H9 (cell line): ENCODE data around the gene FSTL4. TPM values are rescaled to one million over a fixed set of nuclear protein-coding genes. Genes with fewer than 3 reads are reported as not detected.

Experiments used
- DNase-seq: peaks from one replicate; pipeline ENCODE4 v3.0.0-alpha.2; 2017
- H2AFZ ChIP-seq: one replicate; pipeline ENCODE4 v1.6.1; 2013; ENCODE audit warnings: mild to moderate bottlenecking, low read length, control low read depth, moderate library complexity
- H2AK5ac ChIP-seq: 2 replicates; pipeline ENCODE4 v1.6.1; 2013; ENCODE audit warnings: low read length, control low read depth, mixed read lengths; ENCODE audit not compliant: insufficient read length
- H2BK120ac ChIP-seq: one replicate; pipeline ENCODE4 v1.6.1; 2013; ENCODE audit warnings: low read depth, mild to moderate bottlenecking, low read length, control low read depth, inconsistent platforms; ENCODE audit not compliant: poor library complexity, severe bottlenecking
- H2BK12ac ChIP-seq: 2 replicates; pipeline ENCODE4 v1.6.1; 2013; ENCODE audit warnings: low read length, control low read depth, mixed read lengths, low read depth; ENCODE audit not compliant: insufficient read length
- H2BK15ac ChIP-seq: 2 replicates; pipeline ENCODE4 v1.6.1; 2013; ENCODE audit warnings: low read depth, low read length, control low read depth
- H2BK20ac ChIP-seq: one replicate; pipeline ENCODE4 v1.6.1; 2013; ENCODE audit warnings: low read depth, mild to moderate bottlenecking, low read length, control low read depth, inconsistent platforms; ENCODE audit not compliant: poor library complexity, severe bottlenecking
- H2BK5ac ChIP-seq: 2 replicates; pipeline ENCODE4 v1.6.1; 2013; ENCODE audit warnings: low read length, control low read depth, mixed read lengths; ENCODE audit not compliant: insufficient read length
- H3K14ac ChIP-seq: 2 replicates; pipeline ENCODE4 v1.6.1; 2013; ENCODE audit warnings: low read length, control low read depth; ENCODE audit not compliant: insufficient read depth
- H3K18ac ChIP-seq: 2 replicates; pipeline ENCODE4 v1.6.1; 2013; ENCODE audit warnings: low read depth, mild to moderate bottlenecking, mixed read lengths, low read length, control low read depth; ENCODE audit not compliant: insufficient read length
- H3K23ac ChIP-seq: 2 replicates; pipeline ENCODE4 v1.6.1; 2013; ENCODE audit warnings: low read length, control low read depth, mixed read lengths, low read depth; ENCODE audit not compliant: insufficient read length
- H3K23me2 ChIP-seq: 2 replicates; pipeline ENCODE4 v1.6.1; 2013; ENCODE audit warnings: low read depth, mild to moderate bottlenecking, mixed read lengths, low read length, control low read depth; ENCODE audit not compliant: insufficient read length, poor library complexity, severe bottlenecking
- H3K27ac ChIP-seq: 2 replicates; pipeline ENCODE4 v1.5.1; 2013; ENCODE audit warnings: low read length, control low read depth, mixed read lengths, low read depth; ENCODE audit not compliant: insufficient read length
- H3K27me3 ChIP-seq: 2 replicates; pipeline ENCODE4 v1.6.1; 2013; ENCODE audit warnings: low read length, control low read depth, inconsistent platforms; ENCODE audit not compliant: insufficient read depth
- H3K4ac ChIP-seq: 2 replicates; pipeline ENCODE4 v1.6.1; 2013; ENCODE audit warnings: low read depth, mild to moderate bottlenecking, control low read depth, inconsistent platforms, low read length, moderate library complexity
- H3K4me1 ChIP-seq: 2 replicates; pipeline ENCODE4 v1.6.1; 2013; ENCODE audit warnings: low read length, control low read depth, inconsistent platforms; ENCODE audit not compliant: insufficient read depth
- H3K4me2 ChIP-seq: 2 replicates; pipeline ENCODE4 v1.6.1; 2013; ENCODE audit warnings: low read length, control low read depth, mixed read lengths; ENCODE audit not compliant: insufficient read length, insufficient read depth
- H3K56ac ChIP-seq: 2 replicates; pipeline ENCODE4 v1.6.1; 2013; ENCODE audit warnings: low read depth, mild to moderate bottlenecking, mixed read lengths, low read length, control low read depth; ENCODE audit not compliant: insufficient read length
- H3K79me1 ChIP-seq: 2 replicates; pipeline ENCODE4 v1.6.1; 2013; ENCODE audit warnings: low read depth, mild to moderate bottlenecking, moderate library complexity, low read length, control low read depth, inconsistent platforms; ENCODE audit not compliant: insufficient read depth, poor library complexity, severe bottlenecking
- H3K79me2 ChIP-seq: 2 replicates; pipeline ENCODE4 v1.6.1; 2013; ENCODE audit warnings: low read length, control low read depth, inconsistent platforms; ENCODE audit not compliant: insufficient read depth
- H3K9ac ChIP-seq: 2 replicates; pipeline ENCODE4 v1.6.1; 2013; ENCODE audit warnings: low read length, control low read depth, mixed read lengths; ENCODE audit not compliant: insufficient read length; ENCODE audit errors: extremely low read depth
- H3K9me3 ChIP-seq: one replicate; pipeline ENCODE4 v1.6.1; 2013; ENCODE audit warnings: low read depth, low read length, inconsistent platforms; ENCODE audit not compliant: control insufficient read depth
- H3T11ph ChIP-seq: one replicate; pipeline ENCODE4 v1.6.1; 2013; ENCODE audit warnings: mild to moderate bottlenecking, low read length, control low read depth, inconsistent platforms
- H4K20me1 ChIP-seq: one replicate; pipeline ENCODE4 v1.6.1; 2013; ENCODE audit not compliant: control insufficient read depth, insufficient read length, insufficient read depth
- H4K5ac ChIP-seq: 2 replicates; pipeline ENCODE4 v1.6.1; 2013; ENCODE audit warnings: low read depth, mild to moderate bottlenecking, mixed read lengths, low read length, control low read depth; ENCODE audit not compliant: insufficient read length
- H4K8ac ChIP-seq: replicated peaks from 2 replicates; pipeline ENCODE4 v1.6.1; 2013; ENCODE audit warnings: low read length, control low read depth, mixed read lengths, low read depth; ENCODE audit not compliant: insufficient read length
- H4K91ac ChIP-seq: 2 replicates; pipeline ENCODE4 v1.6.1; 2013; ENCODE audit warnings: low read depth, mild to moderate bottlenecking, moderate library complexity, mixed read lengths, low read length, control low read depth; ENCODE audit not compliant: insufficient read length
- H3K27ac Mint-ChIP-seq, 3 experiments: 2 replicates in 2 of 3; 3 replicates in 1 of 3; pipeline ENCODE4 v1.8.0; 2020 to 2021; ENCODE audit warnings: mixed read lengths in 3 of 3, mild to moderate bottlenecking in 1 of 3, moderate library complexity in 1 of 3
- H3K27me3 Mint-ChIP-seq: 2 replicates; pipeline ENCODE4 v1.8.0; 2021; ENCODE audit warnings: low read depth, mild to moderate bottlenecking, moderate library complexity, mixed read lengths
- H3K36me3 Mint-ChIP-seq, 3 experiments: 2 replicates in 2 of 3; 3 replicates in 1 of 3; pipeline ENCODE4 v1.8.0; 2020 to 2021; ENCODE audit warnings: low read depth in 3 of 3, mixed read lengths in 3 of 3; ENCODE audit not compliant: insufficient read depth in 1 of 3
- H3K4me1 Mint-ChIP-seq, 2 experiments: 2 replicates each; pipeline ENCODE4 v1.8.0; 2020; ENCODE audit warnings: mixed read lengths in 2 of 2
- H3K4me3 Mint-ChIP-seq, 2 experiments: 2 replicates in 1 of 2; 3 replicates in 1 of 2; pipeline ENCODE4 v1.8.0; 2020 to 2021; ENCODE audit warnings: mild to moderate bottlenecking in 2 of 2, mixed read lengths in 2 of 2, moderate library complexity in 1 of 2
- H3K9me3 Mint-ChIP-seq, 2 experiments: 2 replicates in 1 of 2; 3 replicates in 1 of 2; pipeline ENCODE4 v1.8.0; 2020; ENCODE audit warnings: mild to moderate bottlenecking in 2 of 2, mixed read lengths in 2 of 2, moderate library complexity in 1 of 2
- WGBS: extraction: QIAGEN DNeasy Blood & Tissue Kit; methylation state at CpG from one replicate; pipeline ENCODE4 v1.1.7; 2013; ENCODE audit warnings: missing lambda C conversion rate, low lambda C conversion rate, mixed read lengths; ENCODE audit not compliant: insufficient read length; ENCODE audit errors: extremely low coverage; 5-methylcytosine and 5-hydroxymethylcytosine counted together
- total RNA-seq: library from RNA; stranded (reverse); gene quantifications from 2 replicates; pipeline ENCODE4 v1.2.1, GENCODE V29; 2021
- TF ChIP-seq, protein P1 (sequence below): fragments of 200-600 bp; sonication (generic); conservative IDR thresholded peaks from 3 replicates; pipeline ENCODE4 v1.8.0; 2021; ENCODE audit warnings: antibody characterized with exemption, mild to moderate bottlenecking

Gene FSTL4
- total RNA-seq, 1 experiment from 2014 or later: 5.7 TPM

DNA sequence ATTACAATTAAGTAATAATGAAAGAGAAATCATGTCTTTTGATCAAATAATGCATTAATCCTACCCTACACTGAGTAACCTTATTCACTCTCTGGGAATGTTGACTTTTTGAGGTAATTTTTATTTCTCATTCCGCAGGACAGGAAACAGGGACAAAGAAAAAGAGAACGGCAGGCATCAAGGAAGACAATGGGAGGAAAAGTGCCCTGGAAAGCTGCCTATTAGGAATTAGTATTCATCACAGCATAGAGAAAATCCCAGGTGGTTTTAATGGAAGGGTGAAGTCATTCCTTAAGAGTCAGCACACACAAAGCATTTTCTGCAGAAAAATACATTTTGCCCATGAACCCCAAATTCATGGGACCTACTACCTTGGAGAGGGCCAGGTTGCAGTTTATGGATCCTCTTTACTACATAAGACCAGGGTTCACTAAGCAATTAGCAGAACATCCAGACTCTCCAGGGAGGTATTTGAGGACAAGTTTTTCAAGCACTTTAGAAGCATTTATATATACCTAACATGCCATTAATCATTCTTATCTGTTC is 9.4 kb downstream of the FSTL4 start:
- H2BK20ac ChIP-seq: no peak overlapping the region
- peaks cover 9% of the 10 kb centered on the region; the same call in 1 of the 2 replicates for H3K4me1 ChIP-seq
- Mint-ChIP-seq H3K27me3 (peaks cover 9% of the 10 kb centered on the region), H3K27ac (no peak overlapping the region; a peak in 1 of 7 replicates), H3K36me3 (no peaks in the 10 kb centered on the region), H3K9me3 (no peaks in the 10 kb centered on the region), H3K4me1 (peaks cover 17 to 27% of the 10 kb centered on the region in 2 experiments), H3K4me3 (no peak overlapping the region)
- DNase-seq: no peak
- H3K14ac ChIP-seq: no peak overlapping the region
- no peaks in the 10 kb centered on the region for H3K23me2 ChIP-seq
- H3K4ac ChIP-seq: no peak overlapping the region
- WGBS: no CpG with 5 or more reads among the region's 2 CpGs
- no peak overlapping the region for H3K9ac ChIP-seq
- H4K5ac ChIP-seq: no peak overlapping the region
- no peak overlapping the region for H3K18ac ChIP-seq
- H3K79me2 ChIP-seq: no peaks in the 10 kb centered on the region
- no peak overlapping the region for H4K8ac ChIP-seq
- no peak overlapping the region for H2BK12ac ChIP-seq
- H2AFZ ChIP-seq: no peak overlapping the region
- no peak overlapping the region for H3K4me2 ChIP-seq
- H4K91ac ChIP-seq: no peak overlapping the region
- no peak overlapping the region for H2AK5ac ChIP-seq
- H3K79me1 ChIP-seq: no peaks in the 10 kb centered on the region
- TF ChIP-seq, protein P1, sequence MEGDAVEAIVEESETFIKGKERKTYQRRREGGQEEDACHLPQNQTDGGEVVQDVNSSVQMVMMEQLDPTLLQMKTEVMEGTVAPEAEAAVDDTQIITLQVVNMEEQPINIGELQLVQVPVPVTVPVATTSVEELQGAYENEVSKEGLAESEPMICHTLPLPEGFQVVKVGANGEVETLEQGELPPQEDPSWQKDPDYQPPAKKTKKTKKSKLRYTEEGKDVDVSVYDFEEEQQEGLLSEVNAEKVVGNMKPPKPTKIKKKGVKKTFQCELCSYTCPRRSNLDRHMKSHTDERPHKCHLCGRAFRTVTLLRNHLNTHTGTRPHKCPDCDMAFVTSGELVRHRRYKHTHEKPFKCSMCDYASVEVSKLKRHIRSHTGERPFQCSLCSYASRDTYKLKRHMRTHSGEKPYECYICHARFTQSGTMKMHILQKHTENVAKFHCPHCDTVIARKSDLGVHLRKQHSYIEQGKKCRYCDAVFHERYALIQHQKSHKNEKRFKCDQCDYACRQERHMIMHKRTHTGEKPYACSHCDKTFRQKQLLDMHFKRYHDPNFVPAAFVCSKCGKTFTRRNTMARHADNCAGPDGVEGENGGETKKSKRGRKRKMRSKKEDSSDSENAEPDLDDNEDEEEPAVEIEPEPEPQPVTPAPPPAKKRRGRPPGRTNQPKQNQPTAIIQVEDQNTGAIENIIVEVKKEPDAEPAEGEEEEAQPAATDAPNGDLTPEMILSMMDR: no peak
- no peaks in the 10 kb centered on the region for H3K27me3 ChIP-seq
- H3K23ac ChIP-seq: no peak overlapping the region
- no peak overlapping the region for H2BK5ac ChIP-seq
- no peak overlapping the region for H3T11ph ChIP-seq
- no peaks in the 10 kb centered on the region for H4K20me1 ChIP-seq
- H3K27ac ChIP-seq: no peak overlapping the region
- H3K56ac ChIP-seq: no peak overlapping the region
- no peak overlapping the region for H2BK120ac ChIP-seq
- no peaks in the 10 kb centered on the region for H3K9me3 ChIP-seq
- no peak overlapping the region for H2BK15ac ChIP-seq
